Dedifferentiated amniotic fluid mesenchymal stem cell (primary cell): ENCODE data around the gene PPP6R3.

ENCODE experiments used
- DNase-seq: peaks from one replicate; pipeline ENCODE4 v3.0.0-alpha.2; 2016; ENCODE audit errors: extremely low spot score

Gene PPP6R3

GRCh38 chr11:68651208-68651984, 190.8 kb downstream of the PPP6R3 start:
- no peak for DNase-seq

DNA sequence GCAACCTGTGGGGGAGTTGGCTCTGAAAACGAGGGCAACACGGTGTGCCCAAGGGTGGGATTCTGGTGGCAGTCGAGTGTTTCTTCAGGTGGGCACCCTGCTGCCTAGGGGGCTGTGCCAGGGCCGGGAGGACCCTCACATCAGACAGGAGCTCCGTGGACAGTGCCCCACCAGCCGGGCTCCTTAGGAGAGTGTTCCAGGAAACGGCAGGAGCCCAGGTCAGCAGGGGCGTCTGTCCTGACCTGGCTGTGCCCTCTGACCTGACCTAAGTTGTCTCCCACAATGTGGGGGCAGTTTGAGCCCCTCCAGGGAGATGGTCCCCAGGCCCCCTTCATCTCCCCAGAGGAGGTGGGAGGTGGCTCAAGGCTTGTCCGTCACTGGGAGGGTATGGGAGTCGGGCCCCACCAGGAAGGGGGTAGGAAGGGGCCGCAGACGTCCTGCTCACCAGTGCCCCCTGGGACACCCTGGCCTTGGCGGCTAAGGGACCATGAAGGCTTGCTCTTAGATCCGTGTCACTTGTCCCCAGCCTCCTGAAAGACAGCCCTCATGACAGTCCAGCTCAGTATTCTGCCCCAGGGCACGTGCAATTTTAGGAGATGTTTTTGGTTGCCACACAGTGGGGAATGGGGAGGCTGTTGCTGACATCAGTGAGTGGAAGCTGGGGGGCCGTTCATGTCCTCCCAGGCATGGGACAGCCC, 191.6 kb downstream of the PPP6R3 start:
- no peak for DNase-seq

GRCh38 chr11:68652683-68653156, 192.2 kb downstream of the PPP6R3 start:
- no peak for DNase-seq

- no peak for DNase-seq
These were observed 193.2 kb downstream of the PPP6R3 start for GRCh38 chr11:68653486-68654430.

DNA sequence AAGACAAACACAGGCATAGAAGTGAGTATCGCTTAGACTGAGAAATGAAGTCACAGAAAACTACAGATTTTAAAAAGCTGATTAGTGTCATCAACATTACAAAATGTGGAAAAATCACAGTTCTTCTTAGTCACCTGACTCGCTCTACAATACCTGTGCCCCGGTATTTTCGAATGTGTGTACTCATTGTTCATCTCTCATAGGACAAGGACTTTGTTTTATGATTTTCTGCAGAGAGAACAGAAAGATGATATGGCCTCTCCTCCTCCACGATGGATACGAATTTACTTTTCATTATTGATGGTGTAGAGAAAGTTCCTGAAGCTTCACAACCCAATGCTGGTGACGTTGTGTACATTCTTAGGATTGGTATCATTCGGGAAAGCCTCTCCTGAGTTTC, 194.4 kb downstream of the PPP6R3 start:
- no peak for DNase-seq

- no peak for DNase-seq
These were observed 194.9 kb downstream of the PPP6R3 start for GRCh38 chr11:68655406-68655805.

DNA sequence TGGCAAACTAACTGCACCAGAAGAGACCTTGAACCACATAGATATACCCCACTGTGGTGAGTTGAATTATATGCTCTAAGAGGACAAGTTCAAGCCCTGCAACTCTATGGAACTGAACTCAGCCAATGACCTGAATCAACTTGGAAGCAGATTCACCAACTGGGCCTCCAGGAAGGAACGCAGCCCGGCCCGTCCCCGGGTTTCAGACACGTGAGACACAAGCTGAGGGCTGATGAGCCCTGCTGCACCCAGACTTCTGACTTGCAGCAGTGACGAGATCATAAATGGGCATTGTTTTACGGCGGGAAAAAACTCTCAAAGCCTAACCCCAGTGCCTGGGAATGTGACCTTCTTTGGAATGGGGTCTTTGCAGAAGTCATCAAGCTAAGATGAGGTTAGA, 195.3 kb downstream of the PPP6R3 start:
- no peak for DNase-seq

DNA sequence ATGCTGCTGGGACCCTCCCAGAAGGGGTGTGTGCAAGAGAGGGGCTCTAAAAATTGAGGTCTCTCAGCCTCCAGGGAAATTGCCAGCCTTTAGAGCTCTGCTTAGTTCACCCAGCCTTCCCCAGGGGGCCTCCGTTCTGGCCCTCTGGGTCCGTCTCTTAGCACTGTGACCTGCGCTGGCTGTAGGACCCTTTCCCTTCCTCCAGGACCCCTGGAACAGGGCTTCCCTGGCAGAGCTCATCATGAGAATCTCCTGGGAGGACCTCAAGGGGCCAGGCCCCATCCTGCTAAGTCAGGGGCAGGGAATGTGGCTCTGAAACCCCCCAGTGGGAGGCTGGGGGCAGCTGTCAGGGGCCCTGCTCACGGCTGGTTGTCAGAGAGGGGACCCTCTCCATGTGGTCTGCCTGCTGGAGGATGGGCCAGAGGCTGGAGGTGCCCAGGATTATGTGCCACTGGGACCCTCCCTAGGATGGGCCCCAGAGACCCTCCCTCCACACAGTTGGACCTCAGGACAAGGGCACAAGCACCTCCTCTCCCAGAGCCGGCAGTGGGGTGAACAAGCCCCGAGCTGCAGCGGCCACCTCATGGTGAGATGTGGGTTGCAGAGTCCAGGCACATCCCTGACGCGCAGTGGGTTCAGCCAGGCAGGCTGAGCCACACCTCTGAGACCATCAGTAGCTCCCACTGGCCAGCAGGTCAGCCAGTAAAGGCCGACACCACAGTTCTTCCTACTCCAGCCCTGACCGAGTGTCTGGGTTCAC, 196.6 kb downstream of the PPP6R3 start:
- DNase-seq: no peak

DNA sequence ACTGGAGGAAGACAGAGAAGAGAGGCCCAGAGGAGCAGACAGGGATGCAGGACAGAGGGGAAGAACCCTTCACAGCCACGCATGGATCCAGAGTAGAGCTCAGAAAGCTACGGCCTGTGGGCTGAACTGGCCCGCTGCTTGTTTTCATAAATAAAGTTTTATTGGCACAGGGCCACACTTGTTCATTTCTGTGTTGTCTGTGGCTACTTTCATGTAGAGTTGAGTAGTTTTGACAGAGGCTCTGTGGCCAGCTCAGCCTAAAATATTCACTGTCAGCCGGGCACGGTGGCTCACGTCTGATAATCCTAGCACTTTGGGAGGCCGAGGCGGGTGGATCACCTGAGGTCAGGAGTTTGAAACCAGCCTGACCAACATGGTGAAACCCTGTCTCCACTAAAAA, 197.5 kb downstream of the PPP6R3 start:
- DNase-seq: no peak

- DNase-seq: no peak
These were observed 198.1 kb downstream of the PPP6R3 start for GRCh38 chr11:68658661-68659060.

DNA sequence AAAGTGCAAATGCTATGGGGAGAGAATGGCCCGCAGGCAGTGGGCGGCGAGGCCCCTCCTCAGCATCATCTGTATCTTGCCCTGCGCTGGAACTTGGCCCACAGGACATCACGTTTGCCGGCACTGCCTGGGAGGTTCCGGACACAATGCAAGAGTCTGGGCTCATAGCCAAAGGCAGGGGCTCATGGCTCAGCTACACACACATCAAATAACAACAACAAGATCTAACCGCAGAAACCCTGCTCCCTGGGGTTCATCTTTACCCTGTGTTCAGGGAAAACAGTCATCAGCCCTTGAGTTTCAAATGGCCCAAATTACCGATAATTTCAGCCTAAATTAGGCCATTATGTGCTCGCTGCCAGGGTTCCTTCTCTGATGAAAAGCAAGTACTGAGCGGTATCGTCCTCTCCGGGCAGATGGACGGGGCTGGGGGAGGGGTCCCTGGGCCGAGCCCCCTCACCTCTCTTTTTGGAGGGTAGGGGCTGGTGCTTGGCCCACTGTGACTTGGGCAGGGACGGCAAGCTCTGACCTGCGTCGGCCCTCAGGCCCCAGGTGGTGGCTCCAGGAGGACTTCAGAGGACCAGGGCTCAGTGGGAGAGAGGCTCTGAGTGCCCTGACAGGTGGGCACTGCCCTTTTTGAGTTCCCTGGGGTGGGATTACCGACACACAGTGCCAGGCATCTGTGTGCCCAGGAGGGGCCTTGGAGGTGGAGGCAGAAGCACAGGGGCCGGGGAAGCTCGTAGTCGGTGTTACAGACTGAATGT, 198.8 kb downstream of the PPP6R3 start:
- DNase-seq: peak; percentile 82

DNA sequence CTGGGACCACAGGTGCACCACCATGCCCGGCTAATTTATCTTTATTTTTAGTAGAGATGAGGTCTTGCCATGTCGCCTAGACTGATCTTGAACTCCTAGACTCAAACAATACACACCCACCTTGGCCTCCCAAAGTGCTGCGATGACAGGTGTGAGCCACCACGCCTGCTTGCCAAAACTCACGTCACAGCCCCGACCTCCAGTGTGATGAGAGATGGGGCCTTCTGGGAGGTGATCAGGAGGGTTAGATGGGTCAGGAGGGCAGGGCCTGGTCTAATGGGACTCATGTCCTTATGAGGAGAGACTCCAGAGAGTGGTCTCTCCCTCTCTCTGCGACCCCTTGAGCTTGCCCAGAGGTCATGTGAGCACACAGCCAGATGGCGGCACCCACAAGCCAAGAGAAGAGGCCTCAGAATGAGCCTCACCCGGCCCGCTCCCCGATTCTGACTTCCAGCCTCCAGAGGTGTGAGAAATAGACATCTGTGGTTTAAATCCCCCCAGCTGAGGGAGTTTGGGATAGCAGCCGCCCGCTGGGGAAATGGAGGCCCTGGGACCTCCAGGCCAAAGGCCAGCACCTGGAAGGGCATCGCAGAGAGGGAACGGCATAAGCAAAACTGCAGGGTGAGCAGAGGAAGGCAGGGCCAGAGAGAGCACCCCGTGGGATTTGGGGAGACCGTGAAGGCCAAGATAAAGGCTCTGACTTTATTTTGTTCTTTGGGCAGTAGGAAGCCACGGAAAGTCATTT, 199.7 kb downstream of the PPP6R3 start:
- no peak for DNase-seq

GRCh38 chr11:68661014-68661413, 200.5 kb downstream of the PPP6R3 start:
- DNase-seq: no peak

- no peak for DNase-seq
These were observed 201.4 kb downstream of the PPP6R3 start for GRCh38 chr11:68661697-68662603.

DNA sequence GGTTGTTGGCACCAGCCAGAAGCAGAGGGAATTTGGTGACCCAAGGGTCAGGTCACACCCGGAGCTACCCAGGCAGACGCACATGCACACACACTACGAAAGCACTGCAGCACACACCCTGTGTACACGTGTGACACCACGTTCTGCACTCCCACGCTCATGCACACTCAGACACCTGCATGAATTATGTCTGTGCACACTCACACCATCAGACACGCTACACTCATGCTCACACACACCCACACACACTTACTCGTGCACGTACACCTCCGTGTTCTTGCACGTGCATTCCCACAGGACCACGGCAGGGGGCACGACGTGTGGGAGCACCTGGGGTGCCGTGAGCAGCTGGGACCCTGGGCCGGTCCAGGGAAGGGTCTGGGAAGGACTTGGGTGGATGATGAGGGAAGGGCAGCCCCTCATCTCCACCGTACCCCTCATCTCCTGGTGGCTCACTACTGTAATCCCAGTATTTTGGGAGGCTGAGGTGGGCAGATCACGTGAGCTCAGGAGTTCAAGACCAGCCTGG, 203.0 kb downstream of the PPP6R3 start:
- DNase-seq: no peak

DNA sequence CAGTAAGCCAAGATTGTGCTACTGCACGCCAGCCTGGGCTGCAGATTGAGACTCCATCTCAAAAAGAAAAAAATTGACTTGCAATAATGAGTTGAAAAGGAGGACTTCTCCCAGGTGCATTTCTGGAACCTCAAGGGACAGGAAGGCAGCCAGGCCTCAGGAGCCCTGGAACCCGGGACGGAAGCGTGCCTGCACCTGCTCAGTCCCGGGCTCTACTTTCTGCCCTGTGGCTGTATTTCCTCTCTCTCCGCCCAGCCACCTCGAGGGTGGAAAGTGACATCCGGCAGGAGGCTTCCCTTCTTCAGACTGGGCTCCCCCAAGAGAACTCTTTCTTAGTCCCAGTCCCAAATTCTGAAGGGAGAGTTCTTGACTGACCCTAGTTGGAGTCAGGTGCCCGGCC, 203.6 kb downstream of the PPP6R3 start:
- no peak for DNase-seq

GRCh38 chr11:68664906-68665305, 204.4 kb downstream of the PPP6R3 start:
- DNase-seq: no peak
